Memory B cell (primary cell): ENCODE data around the gene ZBTB12.
A peak's percentile ranks its signal among the peaks of the same experiment; 100 is the strongest.
"Not testable (repeated sequence)": the region's sequence is repeated elsewhere in the genome, so short reads cannot be mapped to it uniquely, and the experiment has no call there.

Experiments
- ATAC-seq: fragments of 150-1000 bp; cut with Tn5 transposase; 2 replicates; pipeline ENCODE4 v1.10.0; 2021; ENCODE audit warnings: low read depth, mild to moderate bottlenecking, moderate library complexity
- DNase-seq, 2 donors: peaks; one replicate each; pipeline ENCODE4 v3.0.0; 2022; ENCODE audit warnings: low spot score in 2 of 2
- H3K27ac Mint-ChIP-seq: one replicate; pipeline ENCODE4 v1.8.0; 2022; ENCODE audit warnings: mild to moderate bottlenecking, moderate library complexity, mixed read lengths
- H3K27me3 Mint-ChIP-seq: one replicate; pipeline ENCODE4 v1.8.0; 2022; ENCODE audit warnings: mixed read lengths
- H3K36me3 Mint-ChIP-seq: one replicate; pipeline ENCODE4 v1.8.0; 2022; ENCODE audit warnings: mild to moderate bottlenecking, mixed read lengths
- H3K4me1 Mint-ChIP-seq: one replicate; pipeline ENCODE4 v1.8.0; 2022; ENCODE audit warnings: mixed read lengths
- H3K4me3 Mint-ChIP-seq: one replicate; pipeline ENCODE4 v1.8.0; 2022; ENCODE audit warnings: mild to moderate bottlenecking, moderate library complexity, mixed read lengths
- H3K9me3 Mint-ChIP-seq: one replicate; pipeline ENCODE4 v1.8.0; 2022; ENCODE audit warnings: mixed read lengths

ZBTB12 gene

GRCh38 chr6:31933537-31933936 lies 31.7 kb upstream of the ZBTB12 start:
- Mint-ChIP-seq H3K4me3 (no peak overlapping the region), H3K9me3 (no peaks in the 10 kb centered on the region), H3K27ac (no peak overlapping the region), H3K4me1 (no peaks in the 10 kb centered on the region), H3K36me3 (no peaks in the 10 kb centered on the region), H3K27me3 (peaks cover 5% of the 10 kb centered on the region)
- ATAC-seq (no peak), DNase-seq (no peak)

- not testable (repeated sequence) for H3K27me3 Mint-ChIP-seq, ATAC-seq, DNase-seq, H3K4me1 Mint-ChIP-seq, H3K9me3 Mint-ChIP-seq, H3K27ac Mint-ChIP-seq, H3K4me3 Mint-ChIP-seq, H3K36me3 Mint-ChIP-seq
Measured at GRCh38 chr6:31932137-31932536, 30.3 kb upstream of the ZBTB12 start.

GRCh38 chr6:31930962-31931361 lies 29.1 kb upstream of the ZBTB12 start:
- ATAC-seq (no peak), DNase-seq (no peak)
- Mint-ChIP-seq H3K36me3 (no peaks in the 10 kb centered on the region), H3K27ac (no peak overlapping the region), H3K4me3 (no peak overlapping the region), H3K9me3 (no peaks in the 10 kb centered on the region), H3K27me3 (peaks cover 8% of the 10 kb centered on the region), H3K4me1 (no peaks in the 10 kb centered on the region)

GRCh38 chr6:31928672-31928939 lies 26.7 kb upstream of the ZBTB12 start:
- Mint-ChIP-seq H3K9me3 (no peaks in the 10 kb centered on the region), H3K36me3 (no peaks in the 10 kb centered on the region), H3K4me3 (no peak overlapping the region), H3K27ac (no peak overlapping the region), H3K4me1 (no peaks in the 10 kb centered on the region), H3K27me3 (peaks cover 5% of the 10 kb centered on the region)
- ATAC-seq (no peak), DNase-seq (no peak)

- ATAC-seq (no peak), DNase-seq (no peak)
- Mint-ChIP-seq H3K4me1 (no peaks in the 10 kb centered on the region), H3K27ac (no peak overlapping the region), H3K27me3 (peaks cover 5% of the 10 kb centered on the region), H3K9me3 (no peaks in the 10 kb centered on the region), H3K4me3 (no peak overlapping the region), H3K36me3 (no peaks in the 10 kb centered on the region)
Measured at GRCh38 chr6:31927863-31928671, 26.2 kb upstream of the ZBTB12 start.

GRCh38 chr6:31927242-31927862 lies 25.5 kb upstream of the ZBTB12 start, which contains the start of gene C2:
Gene C2, plus strand, starts transcription at chr6:31927717. Its CDS starts 36 bp downstream, at chr6:31927753.
- Mint-ChIP-seq H3K9me3 (no peaks in the 10 kb centered on the region), H3K4me3 (no peak within 1 kb of the TSS), H3K36me3 (no peaks in the 10 kb centered on the region), H3K27ac (no peak within 1 kb of the TSS), H3K4me1 (no peaks in the 10 kb centered on the region), H3K27me3 (peaks cover 5% of the 10 kb centered on the region)
- DNase-seq (no peak), ATAC-seq (no peak)

- H3K9me3 Mint-ChIP-seq, result no peaks in the 10 kb centered on the region
- H3K4me3 Mint-ChIP-seq, result no peak overlapping the region
- ATAC-seq (peak; percentile 41), DNase-seq (no peak)
- peaks cover 2% of the 10 kb centered on the region for H3K27me3 Mint-ChIP-seq
- H3K36me3 Mint-ChIP-seq, result no peaks in the 10 kb centered on the region
- no peaks in the 10 kb centered on the region for H3K4me1 Mint-ChIP-seq
- no peak overlapping the region for H3K27ac Mint-ChIP-seq
Measured at GRCh38 chr6:31922942-31923341, 21.1 kb upstream of the ZBTB12 start.

GRCh38 chr6:31920811-31921210 lies 18.9 kb upstream of the ZBTB12 start:
- Mint-ChIP-seq H3K4me3 (no peak overlapping the region), H3K36me3 (no peaks in the 10 kb centered on the region), H3K4me1 (no peaks in the 10 kb centered on the region), H3K9me3 (no peaks in the 10 kb centered on the region), H3K27ac (no peak overlapping the region), H3K27me3 (peaks cover 2% of the 10 kb centered on the region)
- DNase-seq (no peak), ATAC-seq (no peak)

GRCh38 chr6:31919624-31920303 lies 17.9 kb upstream of the ZBTB12 start:
- ATAC-seq (no peak), DNase-seq (no peak)
- no peaks in the 10 kb centered on the region for H3K9me3 Mint-ChIP-seq

GRCh38 chr6:31918069-31918720 lies 16.3 kb upstream of the ZBTB12 start:
- ATAC-seq, result no peak
- H3K4me3 Mint-ChIP-seq, result no peak overlapping the region
- no peaks in the 10 kb centered on the region for H3K36me3 Mint-ChIP-seq
- peaks cover 6% of the 10 kb centered on the region for H3K27me3 Mint-ChIP-seq
- no peak for DNase-seq
- H3K27ac Mint-ChIP-seq, result no peak overlapping the region
- no peaks in the 10 kb centered on the region for H3K9me3 Mint-ChIP-seq
- no peaks in the 10 kb centered on the region for H3K4me1 Mint-ChIP-seq

More at GRCh38 chr6:31919624-31920303, 17.9 kb upstream of the ZBTB12 start:
- no peaks in the 10 kb centered on the region for H3K4me1 Mint-ChIP-seq
- H3K4me3 Mint-ChIP-seq, result no peak overlapping the region
- no peaks in the 10 kb centered on the region for H3K36me3 Mint-ChIP-seq
- peaks cover 6% of the 10 kb centered on the region for H3K27me3 Mint-ChIP-seq
- no peak overlapping the region for H3K27ac Mint-ChIP-seq

- peaks cover 9% of the 10 kb centered on the region for H3K27me3 Mint-ChIP-seq
- H3K4me3 Mint-ChIP-seq, result no peak overlapping the region
- DNase-seq, result no peak
- no peaks in the 10 kb centered on the region for H3K9me3 Mint-ChIP-seq
- H3K4me1 Mint-ChIP-seq, result no peaks in the 10 kb centered on the region
- ATAC-seq, result no peak
- H3K36me3 Mint-ChIP-seq, result no peaks in the 10 kb centered on the region
- no peak overlapping the region for H3K27ac Mint-ChIP-seq
Measured at GRCh38 chr6:31915756-31916155, 13.9 kb upstream of the ZBTB12 start.

- H3K9me3 Mint-ChIP-seq, result no peaks in the 10 kb centered on the region
Measured at GRCh38 chr6:31915351-31915750, 13.5 kb upstream of the ZBTB12 start.

GRCh38 chr6:31911826-31912585 lies 10.1 kb upstream of the ZBTB12 start:
- peaks cover 2% of the 10 kb centered on the region for H3K4me1 Mint-ChIP-seq
- no peaks in the 10 kb centered on the region for H3K9me3 Mint-ChIP-seq
- H3K36me3 Mint-ChIP-seq, result no peaks in the 10 kb centered on the region
- no peak overlapping the region for H3K4me3 Mint-ChIP-seq
- H3K27me3 Mint-ChIP-seq, result peaks cover 12% of the 10 kb centered on the region
- no peak overlapping the region for H3K27ac Mint-ChIP-seq
- DNase-seq (no peak), ATAC-seq (no peak)

More at GRCh38 chr6:31915351-31915750, 13.5 kb upstream of the ZBTB12 start:
- no peaks in the 10 kb centered on the region for H3K36me3 Mint-ChIP-seq
- ATAC-seq, result no peak
- H3K27ac Mint-ChIP-seq, result no peak overlapping the region
- H3K4me1 Mint-ChIP-seq, result peaks cover under 1% of the 10 kb centered on the region
- no peak for DNase-seq
- H3K4me3 Mint-ChIP-seq, result no peak overlapping the region
- H3K27me3 Mint-ChIP-seq, result peaks cover 10% of the 10 kb centered on the region
